KMS-11 (cell line): ENCODE results near the gene PRKAR1B.

Experiments
- H2AFZ ChIP-seq: fragments of 200-600 bp; sonication (generic); 2 replicates; pipeline ENCODE4 v1.6.1; 2016; ENCODE audit warnings: antibody characterized with exemption, mixed run types, low read depth
- H3K27ac ChIP-seq: fragments of 200-600 bp; sonication (generic); 2 replicates; pipeline ENCODE4 v1.6.1; 2016; ENCODE audit warnings: mild to moderate bottlenecking, mixed run types
- H3K27me3 ChIP-seq: fragments of 200-600 bp; sonication (generic); 2 replicates; pipeline ENCODE4 v1.6.1; 2017; ENCODE audit warnings: mild to moderate bottlenecking, low read depth, mixed run types, moderate library complexity; ENCODE audit not compliant: insufficient read depth
- H3K36me3 ChIP-seq: fragments of 200-600 bp; sonication (generic); 2 replicates; pipeline ENCODE4 v1.6.1; 2017; ENCODE audit warnings: mild to moderate bottlenecking, mixed run types; ENCODE audit not compliant: insufficient read depth
- H3K4me1 ChIP-seq: fragments of 200-600 bp; sonication (generic); 2 replicates; pipeline ENCODE4 v1.6.1; 2016; ENCODE audit warnings: mild to moderate bottlenecking, low read depth, mixed run types; ENCODE audit not compliant: poor library complexity, severe bottlenecking
- H3K4me2 ChIP-seq: fragments of 200-600 bp; sonication (generic); 2 replicates; pipeline ENCODE4 v1.7.0; 2016; ENCODE audit warnings: mild to moderate bottlenecking, mixed run types
- H3K4me3 ChIP-seq: fragments of 200-600 bp; sonication (generic); IDR thresholded peaks from 2 replicates; pipeline ENCODE4 v1.6.1; 2017; ENCODE audit warnings: low read depth, low read length, mixed read lengths; ENCODE audit not compliant: insufficient read depth
- H3K79me2 ChIP-seq: fragments of 200-600 bp; sonication (generic); 2 replicates; pipeline ENCODE4 v1.6.1; 2016; ENCODE audit warnings: low read depth, mixed run types; ENCODE audit not compliant: insufficient read depth
- H3K9ac ChIP-seq: fragments of 200-600 bp; sonication (generic); 2 replicates; pipeline ENCODE4 v1.6.1; 2016; ENCODE audit warnings: mild to moderate bottlenecking, mixed run types
- H4K20me1 ChIP-seq: fragments of 200-600 bp; sonication (generic); 2 replicates; pipeline ENCODE4 v1.6.1; 2016; ENCODE audit warnings: mild to moderate bottlenecking, mixed run types; ENCODE audit not compliant: insufficient read depth
- CTCF ChIP-seq: fragments of 200-600 bp; sonication (generic); conservative IDR thresholded peaks from 2 replicates; pipeline ENCODE4 v1.6.1; 2017; ENCODE audit warnings: low read depth, mild to moderate bottlenecking, antibody characterized with exemption, low read length, moderate library complexity, mixed read lengths

PRKAR1B gene

GRCh38 chr7:741191-741671, 14.2 kb upstream of the PRKAR1B start:
- H3K9ac ChIP-seq = no peak overlapping the region
- no peak for TF ChIP-seq CTCF
- peaks cover 9% of the 10 kb centered on the region; the same call in 1 of the 2 replicates for H3K79me2 ChIP-seq
- no peaks in the 10 kb centered on the region for H4K20me1 ChIP-seq
- no peak overlapping the region for H3K4me2 ChIP-seq
- no peak overlapping the region for H3K27ac ChIP-seq
- H2AFZ ChIP-seq = no peak overlapping the region
- no peaks in the 10 kb centered on the region for H3K27me3 ChIP-seq
- no peaks in the 10 kb centered on the region for H3K36me3 ChIP-seq
- no peak overlapping the region for H3K4me3 ChIP-seq
- H3K4me1 ChIP-seq = no peaks in the 10 kb centered on the region

GRCh38 chr7:739983-740942, 13.2 kb upstream of the PRKAR1B start:
- Histone ChIP-seq H3K79me2 (peaks cover 9% of the 10 kb centered on the region; the same call in 1 of the 2 replicates), H4K20me1 (no peaks in the 10 kb centered on the region), H2AFZ (no peak overlapping the region), H3K36me3 (no peaks in the 10 kb centered on the region), H3K27ac (no peak overlapping the region), H3K27me3 (no peaks in the 10 kb centered on the region), H3K4me1 (no peaks in the 10 kb centered on the region), H3K4me3 (no peak overlapping the region), H3K9ac (no peak overlapping the region), H3K4me2 (no peak overlapping the region)
- TF ChIP-seq CTCF = no peak

- Histone ChIP-seq H3K79me2 (peaks cover 16% of the 10 kb centered on the region), H3K27me3 (no peaks in the 10 kb centered on the region), H2AFZ (no peak overlapping the region), H3K9ac (no peak overlapping the region), H3K27ac (no peak overlapping the region), H3K4me2 (no peak overlapping the region), H3K36me3 (no peaks in the 10 kb centered on the region), H3K4me1 (no peaks in the 10 kb centered on the region), H4K20me1 (no peaks in the 10 kb centered on the region), H3K4me3 (no peak overlapping the region)
- TF ChIP-seq CTCF = no peak
These were observed 12.4 kb upstream of the PRKAR1B start for GRCh38 chr7:739455-739982.

- H2AFZ ChIP-seq = no peak overlapping the region
- no peak overlapping the region for H3K9ac ChIP-seq
- H3K27ac ChIP-seq = no peak overlapping the region
- no peaks in the 10 kb centered on the region for H3K27me3 ChIP-seq
- H4K20me1 ChIP-seq = no peaks in the 10 kb centered on the region
- no peaks in the 10 kb centered on the region for H3K36me3 ChIP-seq
- H3K4me2 ChIP-seq = no peak overlapping the region
- no peak overlapping the region for H3K4me3 ChIP-seq
- no peaks in the 10 kb centered on the region for H3K4me1 ChIP-seq
- H3K79me2 ChIP-seq = peaks cover 22% of the 10 kb centered on the region
- TF ChIP-seq CTCF = no peak
These were observed 11.8 kb upstream of the PRKAR1B start for GRCh38 chr7:738723-739454.
